GM06990 (cell line): ENCODE results near the gene SUCLA2.

Experiments
- DNase-seq: peaks from one replicate; pipeline ENCODE4 v3.0.0-alpha.2; 2011; ENCODE audit not compliant: insufficient read length; ENCODE audit errors: extremely low read depth
- H3K27me3 ChIP-seq: replicated peaks from 2 replicates; pipeline ENCODE4 v1.6.0; 2011; ENCODE audit warnings: low read length; ENCODE audit not compliant: control insufficient read depth, insufficient read depth
- H3K36me3 ChIP-seq: 2 replicates; pipeline ENCODE4 v1.5.1; 2011; ENCODE audit warnings: low read length; ENCODE audit not compliant: control insufficient read depth, insufficient read depth
- H3K4me3 ChIP-seq: replicated peaks from 2 replicates; pipeline ENCODE4 v1.5.1; 2011; ENCODE audit warnings: low read depth, mild to moderate bottlenecking, control low read depth, low read length
- CTCF ChIP-seq: IDR thresholded peaks from 2 replicates; pipeline ENCODE4 v1.5.1; 2011; ENCODE audit warnings: low read length, control low read depth, mild to moderate bottlenecking, inconsistent platforms; ENCODE audit not compliant: insufficient read depth, poor library complexity, severe bottlenecking

SUCLA2 gene

DNA sequence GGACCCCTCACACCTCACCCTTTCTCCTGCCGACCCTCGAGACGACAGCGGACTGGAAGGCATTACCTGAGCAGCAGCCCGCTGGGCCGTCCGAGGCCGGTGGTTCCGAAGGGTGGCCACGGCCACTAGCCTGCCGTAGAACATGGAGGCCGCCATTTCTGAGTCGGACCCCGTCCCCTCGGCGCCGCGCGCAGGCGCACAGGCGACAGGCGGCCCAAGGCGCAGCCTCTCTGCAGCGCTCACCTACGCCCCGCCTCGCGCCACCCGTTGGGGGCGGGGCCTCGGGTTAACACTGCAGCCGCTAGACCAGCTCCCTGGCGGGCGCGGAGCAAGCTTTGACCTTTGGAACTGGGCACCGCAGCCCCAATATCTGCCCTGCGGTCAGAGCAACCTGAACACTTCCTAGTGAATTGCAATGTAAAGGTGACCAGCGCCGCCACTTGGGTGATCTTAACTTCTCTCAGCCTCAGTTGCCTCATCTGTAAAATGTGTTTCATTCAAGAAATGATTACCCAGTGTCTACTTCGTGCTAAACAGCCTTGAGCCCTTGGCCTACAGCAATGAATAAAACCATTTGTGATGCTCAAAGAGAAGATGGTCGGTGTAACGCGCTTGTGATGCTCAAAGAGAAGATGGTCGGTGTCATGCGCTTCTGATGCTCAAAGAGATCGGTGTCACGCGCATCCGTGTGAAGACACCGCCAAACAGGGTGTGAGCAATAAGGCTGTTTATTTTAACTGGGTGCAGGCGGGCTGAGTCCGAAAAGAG lies at the start of gene SUCLA2:
Gene SUCLA2, minus strand, starts transcription at position 160 of the 768 bp plus-strand sequence. Its CDS starts 4 bp downstream, at position 156.
- H3K36me3 ChIP-seq, result no peaks in the 10 kb centered on the region
- no peak for TF ChIP-seq CTCF
- peak; percentile 95 for DNase-seq
- peak within 1 kb of the TSS; percentile 92 for H3K4me3 ChIP-seq
- H3K27me3 ChIP-seq, result no peaks in the 10 kb centered on the region

DNA sequence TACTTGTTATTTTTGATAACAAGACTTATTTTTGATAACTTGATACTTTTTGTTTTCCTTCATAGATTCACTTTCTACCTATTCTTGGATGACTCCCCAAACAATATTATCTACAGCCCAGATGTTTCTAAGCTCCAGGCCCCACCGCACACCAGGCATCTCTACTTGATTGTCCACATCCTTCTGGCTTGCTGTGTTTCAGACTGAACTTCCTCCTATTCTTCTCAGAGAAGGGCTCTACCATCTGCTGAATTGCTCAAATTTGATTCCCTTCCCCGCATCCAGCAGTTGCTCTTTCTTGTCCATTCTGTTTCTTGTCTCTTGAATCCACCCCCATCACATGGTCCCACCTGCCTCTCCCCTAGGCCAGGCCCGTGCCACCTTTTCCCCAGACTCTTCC lies 49.5 kb upstream of the SUCLA2 start:
- TF ChIP-seq CTCF, result no peak
- H3K4me3 ChIP-seq, result no peak overlapping the region
- no peak for DNase-seq
- H3K36me3 ChIP-seq, result peaks cover 5% of the 10 kb centered on the region
- H3K27me3 ChIP-seq, result no peaks in the 10 kb centered on the region

DNA sequence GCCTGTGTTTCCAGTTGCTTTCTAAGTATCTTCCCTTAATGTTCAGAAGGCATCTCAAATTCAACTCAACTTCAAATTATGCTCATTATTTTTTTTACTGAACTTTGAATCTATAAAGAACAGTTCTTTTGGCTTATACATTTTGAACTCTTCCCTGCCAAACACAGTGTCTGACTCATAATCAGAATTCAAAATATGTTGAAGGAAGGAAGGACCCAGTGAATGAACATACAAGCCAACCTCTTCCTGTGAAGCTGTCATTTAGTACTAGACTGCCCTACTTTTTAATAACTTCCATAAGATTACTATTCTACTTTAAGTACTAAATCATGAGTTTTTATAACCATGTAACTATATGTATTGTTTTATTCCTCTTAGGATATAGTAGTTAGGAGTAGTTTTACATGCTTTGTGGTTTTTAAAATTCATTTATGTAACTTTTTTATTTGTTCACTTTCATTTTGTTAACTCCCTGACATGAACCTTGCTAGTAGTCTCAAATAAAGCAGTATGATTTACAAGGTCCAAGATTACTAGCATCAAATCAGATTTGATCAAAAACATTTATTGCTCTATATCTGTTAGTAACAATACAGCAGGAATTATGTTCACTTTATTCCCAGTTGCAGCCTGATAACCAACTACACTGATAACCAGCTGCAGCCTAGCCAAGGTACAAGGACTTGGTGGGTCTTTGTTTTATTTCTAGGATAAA lies 42.9 kb upstream of the SUCLA2 start:
- TF ChIP-seq CTCF, result no peak
- H3K27me3 ChIP-seq, result no peaks in the 10 kb centered on the region
- peaks cover 3% of the 10 kb centered on the region for H3K36me3 ChIP-seq
- DNase-seq, result no peak
- H3K4me3 ChIP-seq, result no peak overlapping the region

DNA sequence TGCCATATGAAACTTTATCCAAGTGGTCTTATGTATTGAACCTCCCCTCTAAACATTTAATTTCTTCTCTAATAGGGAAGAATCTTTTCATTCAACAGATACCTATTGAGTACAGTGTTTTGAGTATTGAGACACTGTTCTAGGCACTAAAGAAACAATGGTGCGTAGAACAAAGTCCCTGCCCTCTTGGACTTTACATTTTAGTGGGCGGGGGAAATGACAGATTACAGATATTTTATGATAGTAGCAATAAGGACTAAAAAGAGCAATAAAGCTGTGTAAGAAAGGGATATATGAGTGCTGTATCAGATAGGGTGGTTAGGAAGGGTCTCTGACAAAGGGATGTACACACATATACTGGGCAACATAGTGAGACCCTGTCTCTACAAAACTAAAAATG lies 41.8 kb upstream of the SUCLA2 start:
- Histone ChIP-seq H3K36me3 (peaks cover 1% of the 10 kb centered on the region), H3K4me3 (no peak overlapping the region), H3K27me3 (no peaks in the 10 kb centered on the region)
- no peak for DNase-seq
- no peak for TF ChIP-seq CTCF

DNA sequence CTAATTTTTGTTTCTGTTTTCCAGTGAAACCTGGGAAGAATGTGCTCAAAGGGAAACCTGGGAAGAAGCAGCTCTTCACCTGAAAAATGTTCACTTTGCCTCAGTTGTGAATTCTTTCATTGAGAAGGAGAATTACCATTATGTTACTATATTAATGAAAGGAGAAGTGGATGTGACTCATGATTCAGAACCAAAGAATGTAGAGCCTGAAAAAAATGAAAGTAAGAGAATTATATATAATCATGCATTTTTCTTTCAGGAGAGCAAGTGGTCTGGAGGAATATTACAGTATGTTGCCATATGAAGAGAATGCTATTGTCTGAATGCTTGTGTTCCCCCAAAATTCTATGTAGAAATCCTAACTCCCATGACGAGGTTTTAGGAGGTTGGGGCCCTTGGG lies 39.8 kb upstream of the SUCLA2 start:
- no peaks in the 10 kb centered on the region for H3K27me3 ChIP-seq
- no peak for DNase-seq
- no peak for TF ChIP-seq CTCF
- no peak overlapping the region for H3K4me3 ChIP-seq
- H3K36me3 ChIP-seq, result peaks cover 1% of the 10 kb centered on the region
